GM04504 (cell line): ENCODE measurements around the gene SETDB1.

ENCODE experiments used
- DNase-seq: peaks from one replicate; pipeline ENCODE4 v3.0.0-alpha.2; 2012; ENCODE audit warnings: low read depth

The SETDB1 gene

GRCh38 chr1:151005729-151006319 lies 79.7 kb downstream of the SETDB1 start:
- DNase-seq: no peak

- DNase-seq: peak; percentile 77
Observed at GRCh38 chr1:151006327-151007052, 80.3 kb downstream of the SETDB1 start, which contains the start of gene MINDY1. Gene MINDY1 (minus strand): TSS chr1:151006902. CDS start chr1:151002617, 4,285 bp downstream.

- DNase-seq: no peak
Observed at GRCh38 chr1:151007853-151008243, 81.7 kb downstream of the SETDB1 start.

GRCh38 chr1:151008244-151009205 lies 82.4 kb downstream of the SETDB1 start, which contains the start of gene PRUNE1:
Gene PRUNE1 (plus strand): TSS chr1:151008449. CDS start chr1:151008633, 184 bp downstream.
- DNase-seq: peak; percentile 93

GRCh38 chr1:151009206-151009587 lies 83.0 kb downstream of the SETDB1 start:
- peak; percentile 17 for DNase-seq

GRCh38 chr1:151009674-151010345 lies 83.6 kb downstream of the SETDB1 start:
- DNase-seq: no peak

- DNase-seq: no peak
Observed at GRCh38 chr1:151010346-151010726, 84.2 kb downstream of the SETDB1 start.

GRCh38 chr1:151011154-151011850 lies 85.1 kb downstream of the SETDB1 start:
- no peak for DNase-seq

GRCh38 chr1:151012684-151013471 lies 86.7 kb downstream of the SETDB1 start:
- no peak for DNase-seq

- no peak for DNase-seq
Observed at GRCh38 chr1:151013518-151013917, 87.4 kb downstream of the SETDB1 start.
